Hepatocyte (in vitro differentiated cells): Measurements from ENCODE around the gene SGF29.

Experiments
- CTCF ChIP-seq: fragments of 200-600 bp; sonication (generic); IDR thresholded peaks from 2 replicates; pipeline ENCODE4 v1.5.1; 2016; ENCODE audit warnings: antibody characterized with exemption, mild to moderate bottlenecking; ENCODE audit not compliant: poor library complexity
- EZH2 ChIP-seq: fragments of 200-600 bp; sonication (generic); IDR thresholded peaks from 2 replicates; pipeline ENCODE4 v1.6.1; 2016; ENCODE audit warnings: antibody characterized with exemption, mild to moderate bottlenecking, borderline replicate concordance
- EZH2phosphoT487 ChIP-seq: fragments of 200-600 bp; sonication (generic); IDR thresholded peaks from one replicate; pipeline ENCODE4 v1.6.1; 2018; ENCODE audit warnings: antibody characterized with exemption, mild to moderate bottlenecking, low read depth, moderate library complexity; ENCODE audit not compliant: unreplicated experiment, severe bottlenecking

GRCh38 chr16:28554634-28555423, 1.1 kb downstream of the SGF29 start:
- TF ChIP-seq EZH2 (no peak), CTCF (no peak), EZH2phosphoT487 (no peak)
